Chondrocyte (in vitro differentiated cells): ENCODE results near the gene STUM. TPM values are rescaled to one million over a fixed set of nuclear protein-coding genes. Genes with fewer than 3 reads are reported as not detected.

Experiments used
- DNase-seq: peaks from one replicate; pipeline ENCODE4 v3.0.0; 2021; ENCODE audit warnings: mixed read lengths, low spot score
- H3K27ac Mint-ChIP-seq: one replicate; pipeline ENCODE4 v1.8.0; 2021; ENCODE audit warnings: mild to moderate bottlenecking, moderate library complexity, mixed read lengths; ENCODE audit not compliant: unreplicated experiment
- H3K27me3 Mint-ChIP-seq: 2 replicates; pipeline ENCODE4 v1.8.0; 2021; ENCODE audit warnings: low read depth, mixed read lengths
- H3K36me3 Mint-ChIP-seq: 2 replicates; pipeline ENCODE4 v1.8.0; 2021; ENCODE audit warnings: low read depth, mixed read lengths
- H3K4me1 Mint-ChIP-seq: 2 replicates; pipeline ENCODE4 v1.8.0; 2021; ENCODE audit warnings: low read depth, mild to moderate bottlenecking, mixed read lengths
- H3K4me3 Mint-ChIP-seq: one replicate; pipeline ENCODE4 v1.8.0; 2021; ENCODE audit warnings: mild to moderate bottlenecking, moderate library complexity, mixed read lengths; ENCODE audit not compliant: unreplicated experiment
- H3K9me3 Mint-ChIP-seq: 2 replicates; pipeline ENCODE4 v1.8.0; 2021; ENCODE audit warnings: low read depth, mixed read lengths
- total RNA-seq: library from RNA; stranded (reverse); gene quantifications from 3 replicates; pipeline ENCODE4 v1.2.1, GENCODE V29; 2021
- TF ChIP-seq, protein P1 (sequence below): fragments of 200-600 bp; sonication (generic); IDR thresholded peaks from 2 replicates; pipeline ENCODE4 v1.5.0; 2021; ENCODE audit warnings: antibody characterized with exemption, mild to moderate bottlenecking, moderate library complexity

STUM gene
- total RNA-seq, 1 donor from 2014 or later, result 0.27 TPM

DNA sequence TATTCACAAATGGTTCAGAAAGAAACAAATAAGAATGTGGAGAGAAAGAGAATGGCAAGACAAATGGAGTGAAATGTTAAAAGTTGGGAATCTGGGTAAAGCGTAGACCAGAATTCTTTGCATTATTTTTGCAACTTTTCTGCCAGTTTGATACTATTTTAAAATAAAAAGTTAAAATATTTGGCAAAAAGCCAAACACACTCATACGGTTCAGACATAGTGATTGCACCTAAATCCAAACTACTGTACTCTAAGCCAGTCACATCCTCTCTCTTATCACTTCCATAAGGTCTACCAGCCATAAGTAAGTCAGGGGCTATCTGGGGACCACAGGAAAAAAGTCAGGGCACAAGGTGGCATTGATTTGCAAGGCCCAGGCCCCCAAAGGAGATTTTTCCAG is 14.4 kb downstream of the STUM start:
- Mint-ChIP-seq H3K27ac (no peak overlapping the region), H3K9me3 (no peaks in the 10 kb centered on the region), H3K4me3 (no peak overlapping the region), H3K36me3 (no peaks in the 10 kb centered on the region), H3K27me3 (peaks cover 36% of the 10 kb centered on the region), H3K4me1 (no peaks in the 10 kb centered on the region)
- TF ChIP-seq, protein P1, sequence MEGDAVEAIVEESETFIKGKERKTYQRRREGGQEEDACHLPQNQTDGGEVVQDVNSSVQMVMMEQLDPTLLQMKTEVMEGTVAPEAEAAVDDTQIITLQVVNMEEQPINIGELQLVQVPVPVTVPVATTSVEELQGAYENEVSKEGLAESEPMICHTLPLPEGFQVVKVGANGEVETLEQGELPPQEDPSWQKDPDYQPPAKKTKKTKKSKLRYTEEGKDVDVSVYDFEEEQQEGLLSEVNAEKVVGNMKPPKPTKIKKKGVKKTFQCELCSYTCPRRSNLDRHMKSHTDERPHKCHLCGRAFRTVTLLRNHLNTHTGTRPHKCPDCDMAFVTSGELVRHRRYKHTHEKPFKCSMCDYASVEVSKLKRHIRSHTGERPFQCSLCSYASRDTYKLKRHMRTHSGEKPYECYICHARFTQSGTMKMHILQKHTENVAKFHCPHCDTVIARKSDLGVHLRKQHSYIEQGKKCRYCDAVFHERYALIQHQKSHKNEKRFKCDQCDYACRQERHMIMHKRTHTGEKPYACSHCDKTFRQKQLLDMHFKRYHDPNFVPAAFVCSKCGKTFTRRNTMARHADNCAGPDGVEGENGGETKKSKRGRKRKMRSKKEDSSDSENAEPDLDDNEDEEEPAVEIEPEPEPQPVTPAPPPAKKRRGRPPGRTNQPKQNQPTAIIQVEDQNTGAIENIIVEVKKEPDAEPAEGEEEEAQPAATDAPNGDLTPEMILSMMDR, result no peak
- no peak for DNase-seq

DNA sequence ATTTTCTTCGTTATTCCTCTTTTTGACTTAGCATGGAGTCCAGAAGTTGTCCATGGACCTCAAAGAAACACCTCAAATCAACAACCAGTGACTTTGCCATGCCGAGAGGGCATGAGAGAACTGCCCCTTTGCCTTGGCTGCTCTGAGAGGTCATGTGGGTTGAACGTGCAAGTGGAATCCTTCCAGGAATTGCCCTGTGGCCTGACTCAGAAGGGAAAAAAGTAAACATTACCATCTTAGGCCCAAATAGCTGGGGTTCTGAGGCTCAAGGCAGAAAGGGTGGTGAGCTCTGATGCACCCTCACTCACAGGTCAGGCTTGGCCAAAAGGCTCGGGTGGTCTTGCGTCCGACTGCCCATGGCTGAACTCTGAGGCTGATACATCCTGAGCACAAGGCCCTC is 15.1 kb downstream of the STUM start:
- H3K9me3 Mint-ChIP-seq, result no peaks in the 10 kb centered on the region
- H3K4me3 Mint-ChIP-seq, result no peak overlapping the region
- no peak overlapping the region for H3K27ac Mint-ChIP-seq
- no peaks in the 10 kb centered on the region for H3K4me1 Mint-ChIP-seq
- peaks cover 35% of the 10 kb centered on the region for H3K27me3 Mint-ChIP-seq
- TF ChIP-seq, protein P1, result no peak
- H3K36me3 Mint-ChIP-seq, result no peaks in the 10 kb centered on the region
- DNase-seq, result no peak

DNA sequence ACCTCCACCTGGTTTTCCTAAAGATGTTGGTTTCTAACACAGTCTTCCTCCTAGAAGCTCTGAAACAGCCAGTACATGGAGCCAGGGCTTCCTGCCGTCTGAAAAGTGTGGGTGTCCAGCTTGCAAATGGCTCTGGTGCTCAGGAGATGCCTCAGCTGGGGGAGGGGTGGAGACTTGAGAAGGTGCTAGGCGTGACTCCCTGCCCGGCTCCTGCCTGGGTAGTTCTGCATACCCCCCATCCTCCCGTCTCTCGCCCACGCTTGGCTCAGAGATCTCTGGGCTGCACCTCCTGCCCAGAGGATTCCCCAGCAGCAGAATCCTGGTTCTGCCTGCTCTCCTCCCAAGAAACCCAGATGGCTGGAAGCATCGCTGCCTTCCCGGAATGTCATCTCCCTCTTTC is 16.9 kb downstream of the STUM start:
- Mint-ChIP-seq H3K27me3 (peaks cover 35% of the 10 kb centered on the region), H3K4me3 (no peak overlapping the region), H3K4me1 (no peaks in the 10 kb centered on the region), H3K27ac (no peak overlapping the region), H3K9me3 (no peaks in the 10 kb centered on the region), H3K36me3 (no peaks in the 10 kb centered on the region)
- DNase-seq, result no peak
- TF ChIP-seq, protein P1, result no peak

DNA sequence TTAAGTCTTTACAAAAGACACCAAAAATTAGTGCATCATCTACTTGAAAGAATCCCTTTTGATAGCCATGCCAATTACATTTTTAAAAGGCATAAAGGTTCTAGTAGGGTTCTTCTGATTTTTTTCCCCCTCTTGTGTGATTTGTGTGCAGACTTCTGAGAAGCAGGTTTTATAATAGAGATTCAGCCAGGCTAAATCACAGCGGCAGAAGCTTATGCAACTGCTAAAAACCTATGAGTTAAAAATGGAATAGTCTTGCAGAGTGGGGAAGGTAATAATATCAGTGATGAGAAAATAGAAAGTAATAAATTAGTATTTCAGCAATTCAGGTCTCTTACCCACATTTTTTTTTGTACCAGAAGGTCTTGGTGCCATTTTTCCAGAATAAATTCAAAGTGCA is 17.7 kb downstream of the STUM start:
- TF ChIP-seq, protein P1, result no peak

DNA sequence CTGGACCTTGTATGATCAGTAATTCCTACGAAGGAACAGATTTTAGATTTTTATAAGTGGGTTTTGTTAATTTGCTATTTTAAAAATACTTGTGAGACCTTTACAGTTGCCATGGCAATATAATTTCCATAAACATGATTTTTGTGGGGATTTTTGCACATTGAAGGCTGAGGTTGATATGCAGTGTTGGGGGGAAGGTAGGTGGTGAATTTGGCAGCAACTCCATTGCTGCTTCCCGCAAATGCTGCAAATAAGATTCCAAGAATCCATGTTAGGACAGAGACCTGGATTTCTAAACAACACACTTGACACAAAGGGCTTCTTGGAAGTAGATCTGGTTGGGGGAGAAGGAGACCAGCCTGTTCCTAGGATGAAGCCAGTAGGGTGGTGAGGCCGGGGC is 18.2 kb downstream of the STUM start:
- no peaks in the 10 kb centered on the region for H3K9me3 Mint-ChIP-seq
- no peak overlapping the region for H3K4me3 Mint-ChIP-seq
- peaks cover 30% of the 10 kb centered on the region for H3K27me3 Mint-ChIP-seq
- no peaks in the 10 kb centered on the region for H3K4me1 Mint-ChIP-seq
- no peaks in the 10 kb centered on the region for H3K36me3 Mint-ChIP-seq
- no peak overlapping the region for H3K27ac Mint-ChIP-seq
- TF ChIP-seq, protein P1, result no peak
- DNase-seq, result no peak

More for the DNA sequence above, 17.7 kb downstream of the STUM start:
- no peak for DNase-seq
- Mint-ChIP-seq H3K4me1 (no peaks in the 10 kb centered on the region), H3K27me3 (peaks cover 34% of the 10 kb centered on the region), H3K36me3 (no peaks in the 10 kb centered on the region), H3K4me3 (no peak overlapping the region), H3K9me3 (no peaks in the 10 kb centered on the region), H3K27ac (no peak overlapping the region)
